ENCODE results near the gene CCDC177.

DNA sequence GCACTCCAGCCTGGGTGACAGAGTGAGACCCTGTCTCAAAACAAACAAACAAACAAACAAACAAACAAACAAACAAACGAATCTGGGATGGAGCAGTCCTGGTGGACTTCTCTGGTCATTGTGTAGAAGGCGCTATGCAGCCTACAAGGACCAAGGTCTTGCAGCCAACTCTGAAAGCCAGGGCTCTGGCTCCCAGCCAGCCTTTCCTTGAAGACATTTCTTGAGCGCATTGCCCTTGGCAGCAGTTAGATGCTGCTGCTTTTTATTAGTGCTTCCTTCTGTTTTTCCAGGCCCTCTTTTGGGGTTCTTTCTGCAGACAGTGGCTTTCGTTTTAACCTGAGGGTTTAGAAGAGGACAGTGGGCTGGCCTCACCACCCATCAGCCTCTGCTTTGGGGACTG is 20.2 kb downstream of the CCDC177 start:
- TF ChIP-seq EZH2 (IDR thresholded peaks at IDR 0.05; ENCODE audit: low read depth, low read length, severe bottlenecking) (no peak), POLR2AphosphoS5 (IDR thresholded peaks at IDR 0.05; ENCODE audit: low read depth, low read length) (no peak), SP2 (IDR thresholded peaks at IDR 0.05; ENCODE audit: low read length) (no peak), JUND (IDR thresholded peaks at IDR 0.05; ENCODE audit: low read length) (no peak), HDAC6 (IDR thresholded peaks at IDR 0.05; ENCODE audit: low read depth, low read length) (no peak), TEAD4 (IDR thresholded peaks at IDR 0.05; ENCODE audit: low read depth, low read length) (no peak), TAF1 (IDR thresholded peaks at IDR 0.05; ENCODE audit: low read depth, low read length) (no peak), SUZ12 (IDR thresholded peaks at IDR 0.05; ENCODE audit: low read length) (no peak), RFX5 (IDR thresholded peaks at IDR 0.05; ENCODE audit: borderline replicate concordance, low read depth, low read length) (no peak), POLR2A (IDR thresholded peaks at IDR 0.05; ENCODE audit: control extremely low read depth in 1 of 2, low read depth in 2 of 2, low read length in 2 of 2) (no peak), CHD2 (IDR thresholded peaks at IDR 0.05; ENCODE audit: low read length) (no peak), ZNF274 (IDR thresholded peaks at IDR 0.05; ENCODE audit: borderline replicate concordance, extremely low read depth, low read length) (no peak), CEBPB (IDR thresholded peaks at IDR 0.05; ENCODE audit: low read depth, low read length) (no peak)
- TF ChIP-seq, protein P1, sequence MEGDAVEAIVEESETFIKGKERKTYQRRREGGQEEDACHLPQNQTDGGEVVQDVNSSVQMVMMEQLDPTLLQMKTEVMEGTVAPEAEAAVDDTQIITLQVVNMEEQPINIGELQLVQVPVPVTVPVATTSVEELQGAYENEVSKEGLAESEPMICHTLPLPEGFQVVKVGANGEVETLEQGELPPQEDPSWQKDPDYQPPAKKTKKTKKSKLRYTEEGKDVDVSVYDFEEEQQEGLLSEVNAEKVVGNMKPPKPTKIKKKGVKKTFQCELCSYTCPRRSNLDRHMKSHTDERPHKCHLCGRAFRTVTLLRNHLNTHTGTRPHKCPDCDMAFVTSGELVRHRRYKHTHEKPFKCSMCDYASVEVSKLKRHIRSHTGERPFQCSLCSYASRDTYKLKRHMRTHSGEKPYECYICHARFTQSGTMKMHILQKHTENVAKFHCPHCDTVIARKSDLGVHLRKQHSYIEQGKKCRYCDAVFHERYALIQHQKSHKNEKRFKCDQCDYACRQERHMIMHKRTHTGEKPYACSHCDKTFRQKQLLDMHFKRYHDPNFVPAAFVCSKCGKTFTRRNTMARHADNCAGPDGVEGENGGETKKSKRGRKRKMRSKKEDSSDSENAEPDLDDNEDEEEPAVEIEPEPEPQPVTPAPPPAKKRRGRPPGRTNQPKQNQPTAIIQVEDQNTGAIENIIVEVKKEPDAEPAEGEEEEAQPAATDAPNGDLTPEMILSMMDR (IDR thresholded peaks at IDR 0.05; ENCODE audit: control extremely low read depth in 1 of 3, insufficient read depth in 1 of 3, low read depth in 1 of 3, low read length in 3 of 3): no peak
